NCI-H1417 treated with DMSO at 0.1 percent for 48 hours (cell line): ENCODE measurements around the gene MUTYH.
"Not testable (repeated sequence)": the region's sequence is repeated elsewhere in the genome, so short reads cannot be mapped to it uniquely, and the experiment has no call there.

Experiments
- DNase-seq: peaks from one replicate; lab custom pipeline; 2025; lab: John Stamatoyannopoulos, UW

MUTYH gene

GRCh38 chr1:45339789-45340558, at the start of gene MUTYH, which contains the start of gene TOE1:
TSS of gene MUTYH (minus strand) at chr1:45340440. CDS start at chr1:45334505, 5,935 bp downstream.
TSS of gene TOE1 (plus strand) at chr1:45340170. CDS start at chr1:45340253, 83 bp downstream.
- DNase-seq: peak; percentile 65

DNA sequence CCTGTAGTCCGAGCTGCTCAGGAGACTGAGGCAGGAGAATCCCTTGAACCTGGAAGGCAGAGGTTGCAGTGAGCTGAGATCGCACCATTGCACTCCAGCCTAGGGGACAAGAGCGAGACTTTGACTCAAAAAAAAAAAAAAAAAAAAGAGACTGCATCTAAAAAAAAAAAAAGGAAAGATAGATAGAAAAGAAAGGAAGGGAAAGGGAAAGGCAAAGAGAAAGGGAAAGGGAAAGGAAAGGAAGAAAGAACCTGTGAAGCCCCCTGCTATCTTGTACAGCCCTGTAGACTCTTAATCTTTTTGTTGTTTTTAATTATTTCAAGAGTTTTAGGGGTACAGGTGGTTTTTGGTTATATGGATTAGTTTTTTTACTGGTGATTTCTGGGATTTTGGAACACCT, 46.0 kb upstream of the MUTYH start:
- DNase-seq: no peak

GRCh38 chr1:45385302-45385701, 45.1 kb upstream of the MUTYH start:
- DNase-seq: no peak

DNA sequence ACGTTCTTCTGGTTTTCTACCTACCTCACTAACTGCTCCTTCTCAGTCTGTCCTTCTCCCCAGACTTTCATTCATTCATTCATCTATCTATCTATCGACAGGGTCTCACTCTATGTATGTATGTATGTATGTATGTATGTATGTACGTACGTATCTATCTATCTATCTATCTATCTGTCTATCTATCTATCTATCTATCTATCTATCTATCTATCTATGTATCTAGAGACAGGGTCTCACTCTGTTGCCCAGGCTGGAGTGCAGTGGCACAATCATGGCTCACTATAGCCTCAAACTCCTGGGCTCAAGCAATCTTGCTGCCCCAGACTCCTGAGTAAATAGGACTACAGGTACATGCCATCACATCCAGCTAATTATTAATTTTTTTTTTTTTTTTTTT, 44.0 kb upstream of the MUTYH start:
- DNase-seq: not testable (repeated sequence)

DNA sequence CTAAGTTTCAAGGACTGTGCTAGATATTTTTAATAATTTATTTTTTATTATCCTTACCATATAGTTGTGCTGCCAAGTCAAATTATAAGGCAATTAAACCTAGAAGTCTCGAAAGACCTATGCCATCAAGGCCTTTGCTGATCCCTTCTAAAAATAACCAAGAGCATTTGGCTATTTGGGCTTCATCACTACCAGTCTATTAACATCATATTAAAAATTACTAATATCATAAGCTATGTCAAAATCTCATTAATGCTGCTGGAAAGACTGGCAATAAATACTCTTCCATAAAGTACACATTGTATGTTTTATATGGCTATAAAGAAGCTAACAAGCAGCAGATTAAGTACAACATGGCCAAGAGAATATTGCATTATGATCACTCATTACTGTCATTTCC, 43.0 kb upstream of the MUTYH start:
- no peak for DNase-seq

- no peak for DNase-seq
Measured at GRCh38 chr1:45381243-45381642, 41.0 kb upstream of the MUTYH start.

DNA sequence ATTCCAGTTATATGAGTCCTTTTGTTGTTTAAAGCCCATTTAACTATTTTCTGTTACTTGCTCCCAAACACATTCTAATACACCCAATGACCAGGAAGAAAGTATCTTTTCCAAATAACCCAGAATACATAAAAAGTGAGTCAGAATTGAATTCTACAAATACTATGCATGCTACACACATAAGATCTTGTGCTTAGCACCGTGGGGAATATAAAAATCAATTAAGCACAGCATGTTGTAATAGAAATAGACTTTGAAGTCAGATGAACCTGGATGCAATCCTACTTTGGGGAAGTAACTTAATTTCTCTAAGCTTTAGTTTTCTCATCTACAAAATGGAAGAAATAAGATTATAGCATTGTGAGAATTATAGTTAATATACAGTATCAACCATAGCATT, 40.5 kb upstream of the MUTYH start:
- DNase-seq: no peak

DNA sequence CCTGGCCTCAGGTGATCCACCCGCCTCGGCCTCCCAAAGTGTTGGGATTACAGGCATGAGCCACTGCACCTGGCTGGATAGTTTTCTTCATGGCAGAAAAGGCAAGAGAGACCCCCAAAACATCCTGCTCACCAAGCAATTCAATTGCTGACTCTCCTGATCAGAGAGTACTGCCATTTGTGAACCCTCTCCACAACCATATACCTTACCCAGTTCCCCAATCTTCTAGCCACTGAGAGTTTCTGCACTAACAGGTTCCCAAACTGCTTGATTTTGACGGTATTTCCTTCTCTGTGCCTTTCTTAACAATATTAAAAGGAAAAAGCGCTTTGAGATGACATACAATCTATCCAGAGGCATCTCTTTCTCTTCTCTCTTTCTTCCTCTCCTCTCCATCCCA, 39.9 kb upstream of the MUTYH start:
- DNase-seq: no peak

DNA sequence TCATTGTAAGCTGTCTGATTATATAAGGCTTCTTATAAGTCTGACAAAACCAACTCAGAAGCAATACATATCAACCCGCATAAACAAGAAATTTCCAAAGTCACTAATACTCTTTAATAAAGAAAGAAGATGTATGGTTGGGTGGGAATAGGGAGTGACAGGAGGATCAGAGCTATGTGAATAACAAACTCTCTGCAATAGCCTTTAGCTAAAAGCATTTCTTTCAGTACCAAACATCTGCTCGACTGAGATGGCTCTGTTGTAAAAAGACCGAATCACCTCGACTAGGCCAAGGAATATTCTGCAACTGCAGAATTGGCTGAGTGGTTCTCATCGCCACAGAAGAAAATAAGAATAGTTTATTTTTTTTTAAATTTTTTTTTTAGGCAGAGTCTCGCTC, 39.3 kb upstream of the MUTYH start:
- no peak for DNase-seq

DNA sequence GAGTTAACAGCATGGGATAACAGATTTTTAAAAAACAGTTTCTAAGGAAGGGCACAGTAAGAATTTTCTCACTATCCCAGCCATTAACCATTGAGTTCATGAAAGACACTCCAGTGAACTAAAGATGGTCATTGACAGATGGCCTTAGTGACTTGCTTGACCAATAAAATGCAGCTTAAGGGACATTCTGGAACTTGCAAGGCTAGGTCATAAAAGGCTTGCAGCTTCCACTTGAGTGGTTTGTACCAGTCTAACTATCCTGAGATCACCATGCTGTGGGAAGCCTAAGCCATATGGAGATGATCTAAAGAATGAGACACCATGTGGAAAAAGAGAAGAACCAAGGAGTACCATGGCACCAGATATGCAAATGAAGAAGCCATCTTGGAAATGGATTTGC, 37.9 kb upstream of the MUTYH start:
- DNase-seq: no peak

GRCh38 chr1:45375104-45376090, 35.2 kb upstream of the MUTYH start:
- no peak for DNase-seq

DNA sequence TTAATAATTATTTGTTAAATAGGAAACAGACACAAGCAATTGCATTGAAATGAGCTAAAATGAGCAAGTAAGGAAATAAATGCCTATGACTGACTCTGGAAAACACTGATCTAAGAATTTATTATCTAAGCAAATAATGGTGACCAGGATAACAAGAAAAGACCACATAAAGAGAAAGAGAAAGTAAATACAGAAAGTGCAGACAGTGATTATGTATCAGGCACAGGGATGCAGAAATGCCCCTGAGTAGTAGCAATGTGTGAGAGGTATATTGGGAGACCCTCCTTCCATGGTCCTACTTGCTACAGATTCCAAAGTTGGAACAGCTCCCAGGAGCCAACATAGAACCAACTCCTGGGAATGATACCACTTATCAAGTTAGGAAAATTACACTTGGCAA, 33.3 kb upstream of the MUTYH start:
- no peak for DNase-seq

DNA sequence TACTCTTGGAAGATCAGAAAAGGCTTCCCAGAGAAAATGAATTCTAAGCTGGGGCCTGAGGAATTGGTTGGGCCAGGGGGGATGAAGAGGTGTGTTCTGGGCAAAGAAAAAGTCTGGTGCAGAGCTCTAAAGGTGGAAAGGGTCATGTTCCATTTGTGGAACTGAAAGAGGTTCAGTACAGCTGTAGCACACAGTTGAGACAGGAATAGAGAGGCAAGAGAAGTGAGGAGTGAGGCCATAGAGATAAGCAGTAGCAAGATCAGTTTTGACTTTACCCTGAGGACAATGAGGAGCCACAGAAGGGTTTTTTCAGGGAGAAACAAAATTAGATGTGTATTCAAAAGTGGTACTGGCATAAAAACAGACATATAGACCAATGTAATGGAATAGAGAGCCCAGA, 30.3 kb upstream of the MUTYH start:
- DNase-seq: no peak

GRCh38 chr1:45365051-45365450, 24.8 kb upstream of the MUTYH start:
- no peak for DNase-seq

- DNase-seq: no peak
Measured at GRCh38 chr1:45364294-45364693, 24.1 kb upstream of the MUTYH start.

DNA sequence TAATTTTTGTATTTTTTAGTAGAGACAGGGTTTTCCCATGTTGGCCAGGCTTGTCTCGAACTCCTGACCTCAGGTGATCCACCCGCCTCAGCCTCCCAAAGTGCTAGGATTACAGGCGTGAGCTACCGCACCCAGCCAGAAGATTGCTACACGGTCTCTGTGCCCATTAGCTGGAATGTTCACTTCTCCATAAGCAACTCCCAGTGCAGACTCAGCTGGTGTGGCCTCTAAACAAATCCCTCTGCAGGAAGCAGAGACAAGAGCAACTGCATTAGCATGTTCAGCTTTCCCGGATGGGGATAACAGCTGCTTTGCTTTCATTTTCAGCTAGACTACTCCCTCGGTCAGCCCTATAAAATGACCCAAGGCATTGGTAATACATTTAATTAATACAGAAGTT, 20.7 kb upstream of the MUTYH start:
- DNase-seq: not testable (repeated sequence)

GRCh38 chr1:45359882-45360513, 19.8 kb upstream of the MUTYH start:
- DNase-seq: no peak

GRCh38 chr1:45356186-45356585, 15.9 kb upstream of the MUTYH start:
- DNase-seq: no peak

- no peak for DNase-seq
Measured at GRCh38 chr1:45355683-45356082, 15.4 kb upstream of the MUTYH start.

GRCh38 chr1:45354838-45355237, 14.6 kb upstream of the MUTYH start:
- DNase-seq: no peak

GRCh38 chr1:45353685-45354084, 13.4 kb upstream of the MUTYH start:
- no peak for DNase-seq

DNA sequence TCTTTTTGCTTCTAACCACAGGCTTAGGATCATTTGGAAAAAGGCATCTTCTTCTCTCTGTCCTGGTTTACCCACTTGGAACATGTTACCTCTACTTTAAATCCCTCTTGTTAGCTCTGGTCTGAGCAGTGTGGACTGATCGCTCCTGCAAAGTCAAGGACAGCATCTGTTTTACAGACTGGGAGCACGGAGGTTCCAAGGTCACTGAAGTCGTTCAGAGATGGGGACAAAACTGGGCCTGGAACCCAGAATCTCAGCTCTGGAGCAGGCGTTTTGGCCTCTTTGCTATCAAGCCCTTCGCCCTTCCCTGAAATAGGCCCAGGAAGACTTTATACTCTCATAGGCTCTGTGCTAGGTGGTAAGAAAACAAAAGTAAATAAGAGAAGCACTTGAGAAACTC, 11.3 kb upstream of the MUTYH start:
- no peak for DNase-seq
